Stimulated activated CD8-positive, alpha-beta memory T cell treated with anti-CD3 and anti-CD28 coated beads, Interleukin-12 subunit alpha, Interleukin-12 subunit beta, amount 100 ng/mL, for 24 hours (primary cell): Measurements from ENCODE around the gene OPCML.

Experiments used
- DNase-seq: peaks from one replicate; pipeline ENCODE4 v3.0.0-alpha.2; 2020; ENCODE audit errors: extremely low read depth

OPCML gene

GRCh38 chr11:132983641-132983978 is 548.7 kb downstream of the OPCML start:
- no peak for DNase-seq

GRCh38 chr11:132982772-132983640 is 549.3 kb downstream of the OPCML start:
- no peak for DNase-seq

GRCh38 chr11:132981131-132981956 is 551.0 kb downstream of the OPCML start:
- DNase-seq = no peak

GRCh38 chr11:132980670-132981069 is 551.6 kb downstream of the OPCML start:
- no peak for DNase-seq

GRCh38 chr11:132977746-132978145 is 554.6 kb downstream of the OPCML start:
- DNase-seq = no peak

GRCh38 chr11:132977241-132977640 is 555.1 kb downstream of the OPCML start:
- DNase-seq = no peak

- no peak for DNase-seq
Observed at GRCh38 chr11:132976115-132976514, 556.2 kb downstream of the OPCML start.

GRCh38 chr11:132973686-132974085 is 558.6 kb downstream of the OPCML start:
- no peak for DNase-seq

- no peak for DNase-seq
Observed at GRCh38 chr11:132972565-132972964, 559.7 kb downstream of the OPCML start.

- DNase-seq = no peak
Observed at GRCh38 chr11:132971351-132971750, 561.0 kb downstream of the OPCML start.

- no peak for DNase-seq
Observed at GRCh38 chr11:132969892-132970291, 562.4 kb downstream of the OPCML start.

GRCh38 chr11:132962041-132962440 is 570.3 kb downstream of the OPCML start:
- DNase-seq = no peak

- no peak for DNase-seq
Observed at GRCh38 chr11:132961453-132961852, 570.8 kb downstream of the OPCML start.

- no peak for DNase-seq
Observed at GRCh38 chr11:132960273-132961078, 571.8 kb downstream of the OPCML start.

- no peak for DNase-seq
Observed at GRCh38 chr11:132959693-132960092, 572.6 kb downstream of the OPCML start.

GRCh38 chr11:132957881-132958280 is 574.4 kb downstream of the OPCML start:
- DNase-seq = no peak

GRCh38 chr11:132948252-132948651 is 584.0 kb downstream of the OPCML start:
- no peak for DNase-seq

GRCh38 chr11:132944569-132944944 is 587.7 kb downstream of the OPCML start:
- DNase-seq = no peak

GRCh38 chr11:132943706-132944568 is 588.4 kb downstream of the OPCML start:
- no peak for DNase-seq

- DNase-seq = no peak
Observed at GRCh38 chr11:132943357-132943705, 589.0 kb downstream of the OPCML start.

- no peak for DNase-seq
Observed at GRCh38 chr11:132942611-132943356, 589.5 kb downstream of the OPCML start.
